GM10847 (cell line): Measurements from ENCODE around the gene ANKAR.

Experiments
- POLR2A ChIP-seq: IDR thresholded peaks from 2 replicates; pipeline ENCODE4 v1.6.1; 2011; ENCODE audit not compliant: insufficient read length; ENCODE audit errors: extremely low read depth

ANKAR gene

DNA sequence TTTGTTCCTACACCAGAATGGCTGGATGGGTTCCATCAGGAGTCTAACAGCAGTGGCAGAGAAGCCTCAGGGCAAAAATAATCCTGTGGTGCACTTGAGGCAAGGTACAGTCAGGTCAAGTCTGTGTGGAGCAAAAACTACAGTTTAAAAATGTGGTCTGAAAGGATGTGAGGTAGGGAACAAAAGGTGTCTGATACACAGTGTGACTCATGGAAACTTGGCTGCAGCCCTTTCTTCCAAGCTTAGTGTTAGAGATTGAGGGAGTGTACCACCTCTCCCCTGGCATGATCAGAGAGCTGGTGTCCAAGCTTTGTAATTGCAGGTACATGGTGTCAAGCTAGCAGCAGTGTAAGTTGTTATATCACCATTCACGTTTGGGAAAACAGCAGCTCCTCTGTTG is 8.9 kb downstream of the ANKAR start:
- TF ChIP-seq POLR2A, result no peak

DNA sequence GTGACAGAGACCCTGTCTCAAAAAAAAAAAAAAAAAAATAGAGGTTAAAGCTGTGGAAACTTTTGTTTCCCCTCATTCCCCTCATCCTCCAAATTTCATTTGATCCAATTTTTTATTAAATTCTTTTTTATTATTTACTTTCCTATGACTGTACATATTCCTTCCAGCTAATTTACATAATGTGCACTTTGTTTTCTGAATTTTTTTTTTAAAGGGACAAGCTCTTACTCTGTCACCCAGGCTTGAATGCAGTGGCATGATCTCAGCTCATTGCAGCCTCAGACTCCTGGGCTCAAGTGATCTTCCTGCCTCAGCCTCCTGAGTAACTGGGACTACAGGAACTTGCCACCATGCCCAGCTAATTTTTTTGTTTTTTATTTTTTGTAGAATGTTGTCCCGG is 10.3 kb downstream of the ANKAR start:
- no peak for TF ChIP-seq POLR2A

DNA sequence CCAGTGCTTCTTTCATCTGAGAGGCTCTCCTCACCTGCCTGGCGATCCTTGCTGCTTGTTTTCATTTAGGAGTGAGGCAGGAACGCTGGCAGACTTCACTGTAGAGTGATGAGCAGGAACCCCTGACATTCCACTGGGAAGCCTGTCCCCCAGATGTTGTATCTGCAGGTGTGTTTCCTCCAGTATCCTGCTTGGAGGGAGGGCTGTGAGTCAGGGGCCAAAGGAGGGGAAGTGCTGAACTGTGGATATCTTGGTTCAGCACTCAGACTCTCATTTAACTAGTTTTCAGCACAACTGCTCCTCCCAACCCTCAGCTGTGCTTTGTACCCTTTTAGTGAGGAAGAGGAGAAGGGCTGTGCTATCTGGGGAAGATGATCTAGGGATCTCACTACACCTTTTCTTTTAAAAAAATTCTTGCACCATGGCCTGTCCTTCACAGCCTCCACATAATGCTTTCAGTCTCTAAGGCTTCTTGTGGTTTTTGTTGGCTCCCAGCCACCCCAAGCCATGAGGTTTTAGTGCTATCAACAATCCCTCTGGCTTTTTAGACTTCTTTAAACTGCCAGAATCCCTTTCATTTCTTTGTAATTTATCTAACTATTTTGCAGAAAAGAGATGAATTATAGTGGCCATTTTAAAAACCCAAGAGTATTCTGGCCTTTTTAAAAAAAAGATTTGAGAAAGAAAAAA is 11.2 kb downstream of the ANKAR start:
- no peak for TF ChIP-seq POLR2A

DNA sequence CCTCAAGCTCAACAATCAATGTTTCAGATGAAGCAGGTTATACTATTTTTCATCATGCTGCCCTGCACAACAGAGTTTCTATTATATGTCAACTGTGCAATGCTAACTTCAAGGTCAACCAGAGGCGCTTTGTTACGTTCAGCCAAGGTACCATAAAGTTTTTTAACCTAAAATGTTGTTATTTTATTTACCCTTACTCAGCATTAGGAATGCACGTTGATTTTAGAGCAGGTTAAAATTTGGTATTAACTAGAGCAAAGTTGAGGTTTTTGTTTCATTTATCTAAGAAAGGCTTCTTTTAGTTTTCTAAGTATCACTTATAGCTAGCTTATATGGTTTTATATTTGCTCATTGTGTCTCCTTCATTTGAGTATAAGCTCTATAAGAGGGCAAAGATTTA is 21.8 kb downstream of the ANKAR start:
- TF ChIP-seq POLR2A, result no peak

DNA sequence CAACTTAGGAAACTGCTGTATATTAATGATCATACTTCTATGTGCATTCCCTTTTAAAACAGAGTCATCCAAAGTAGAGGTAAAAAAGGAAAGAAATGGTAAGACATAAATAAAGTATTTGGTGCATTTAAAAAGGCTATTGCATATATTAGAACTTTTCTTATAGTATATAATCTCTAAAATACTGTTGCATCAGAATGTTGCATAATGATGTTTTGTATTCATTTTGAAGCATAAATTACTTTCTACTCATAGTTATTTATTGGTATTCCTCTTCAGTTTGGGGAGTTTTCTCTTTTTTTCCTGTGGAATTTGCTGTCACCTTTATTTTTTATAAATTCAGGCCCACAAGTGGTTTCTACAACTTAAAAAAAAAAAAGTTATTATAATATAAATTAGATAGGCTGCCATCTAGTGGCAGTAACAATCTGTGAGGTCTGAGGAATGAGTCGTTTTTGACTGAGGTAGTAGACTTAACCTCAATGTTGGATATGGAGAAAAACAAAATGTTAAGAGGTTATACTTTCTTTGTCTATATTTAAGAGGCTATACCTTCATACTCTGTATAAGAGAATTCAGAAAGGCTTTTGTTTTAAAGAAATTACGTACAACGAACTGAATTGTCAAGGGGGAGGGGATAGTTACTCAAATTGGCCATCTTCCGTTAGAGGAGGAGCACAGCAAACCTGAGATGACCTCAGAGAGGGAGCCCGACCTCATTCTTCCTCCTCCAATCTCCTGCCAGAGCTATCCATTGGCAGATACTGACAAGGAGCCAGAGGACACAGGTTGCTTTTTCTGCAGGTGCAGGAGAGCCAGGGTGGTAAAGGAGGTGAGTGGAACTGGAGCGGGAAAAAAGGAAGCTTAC is 23.8 kb downstream of the ANKAR start:
- no peak for TF ChIP-seq POLR2A

DNA sequence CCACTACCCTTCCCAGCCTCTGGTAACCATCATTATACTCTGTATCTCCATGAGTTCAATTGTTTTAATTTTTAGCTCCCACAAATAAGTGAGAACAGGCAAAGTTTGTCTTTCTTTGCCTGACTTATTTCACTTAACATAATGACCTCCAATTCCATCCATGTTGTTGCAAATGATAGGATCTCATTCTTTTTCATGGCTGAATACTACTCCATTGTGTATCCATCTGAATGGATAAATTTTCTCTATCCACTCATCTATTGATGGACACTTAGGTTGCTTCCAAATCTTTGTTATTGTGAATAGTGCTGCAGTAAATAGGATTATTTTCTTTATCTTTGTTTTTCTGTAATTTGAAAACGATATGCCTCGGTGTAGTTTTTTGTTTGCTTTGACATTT is 26.2 kb downstream of the ANKAR start:
- no peak for TF ChIP-seq POLR2A

DNA sequence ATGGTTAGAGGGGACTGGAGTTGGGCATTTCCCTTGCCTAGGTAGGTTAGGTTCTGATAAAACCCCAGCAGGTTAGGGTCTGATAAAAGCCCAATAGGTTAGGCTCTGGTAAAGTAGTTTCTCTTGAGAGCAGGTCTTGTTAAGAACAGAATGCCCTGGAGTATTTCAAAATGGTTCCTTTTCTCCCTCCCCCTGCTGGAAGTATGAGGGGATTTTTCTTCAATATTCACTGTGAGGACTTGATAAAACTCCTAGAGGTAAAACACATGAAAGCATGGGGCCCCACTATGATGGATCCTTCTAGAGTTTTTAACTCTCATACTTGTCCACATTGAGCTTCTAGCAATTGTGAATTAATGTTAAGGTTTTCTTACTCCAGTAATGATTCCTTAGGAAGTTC is 27.6 kb downstream of the ANKAR start:
- TF ChIP-seq POLR2A, result no peak

DNA sequence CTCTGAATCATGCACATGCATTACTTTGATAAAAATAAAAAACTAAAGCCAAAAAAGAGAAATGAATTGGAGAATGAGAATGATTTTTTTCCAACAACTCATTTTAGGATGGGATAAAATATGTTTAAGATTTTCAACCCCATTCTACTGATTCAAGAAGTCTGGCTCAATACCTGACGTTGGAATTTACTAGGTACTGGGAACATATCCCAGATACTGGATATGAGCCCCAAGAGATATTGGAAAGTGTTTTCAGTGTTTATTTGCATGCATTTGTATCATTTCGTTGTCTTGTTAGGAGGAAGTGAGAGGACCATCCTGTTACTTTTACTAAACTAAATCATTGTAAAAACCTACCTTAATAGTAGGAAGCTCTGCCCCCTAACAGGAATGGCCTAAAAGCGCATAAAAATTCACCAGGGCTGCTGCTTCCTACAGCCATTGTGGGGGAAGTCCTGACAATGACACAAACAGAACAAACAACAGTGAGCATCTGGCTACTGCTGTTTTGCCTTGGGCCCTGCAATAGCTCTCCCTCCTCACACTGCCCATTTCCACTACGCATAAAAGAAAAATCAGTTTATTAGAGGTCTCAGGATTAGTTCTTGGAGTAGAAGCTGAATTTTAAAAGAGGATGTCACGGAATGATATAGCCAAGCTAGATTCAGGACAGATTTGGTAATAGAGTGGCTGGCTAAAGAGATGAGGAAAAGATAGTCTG is 35.2 kb downstream of the ANKAR start:
- no peak for TF ChIP-seq POLR2A

DNA sequence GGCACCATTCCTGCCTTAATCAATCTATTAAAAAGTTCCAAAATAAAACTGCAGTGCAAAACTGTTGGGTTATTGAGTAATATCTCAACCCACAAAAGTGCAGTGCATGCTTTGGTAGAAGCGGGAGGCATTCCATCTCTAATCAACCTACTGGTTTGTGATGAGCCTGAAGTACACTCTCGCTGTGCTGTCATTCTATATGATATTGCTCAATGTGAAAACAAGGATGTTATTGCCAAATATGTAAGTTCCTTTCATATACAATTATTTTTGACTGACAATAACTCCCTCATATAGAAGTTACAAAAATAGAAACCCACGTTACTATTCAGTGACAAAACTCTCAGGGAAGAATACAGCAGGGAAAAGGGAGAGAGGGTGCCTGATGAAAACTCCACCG is 45.1 kb downstream of the ANKAR start:
- no peak for TF ChIP-seq POLR2A

DNA sequence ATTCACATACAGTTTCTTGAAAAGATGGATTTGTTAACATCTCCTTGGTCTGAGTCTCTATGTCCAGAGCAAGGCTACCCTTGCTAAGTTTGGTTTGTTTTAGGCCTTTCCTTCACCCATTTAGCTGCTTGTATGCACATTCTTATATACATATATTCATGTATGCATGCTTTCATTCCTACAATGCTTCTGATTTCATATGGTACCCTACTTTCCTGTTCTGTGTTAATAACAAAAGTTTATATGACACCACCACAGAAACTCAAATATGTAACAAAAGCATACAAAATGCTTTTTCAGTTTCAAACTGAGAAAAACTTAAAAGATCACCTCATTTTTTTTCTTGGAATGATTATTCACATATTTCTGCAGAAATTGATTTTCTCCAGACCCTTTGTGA is 48.7 kb downstream of the ANKAR start:
- TF ChIP-seq POLR2A, result no peak
